Measurements from ENCODE around the gene MAD1L1.

DNA sequence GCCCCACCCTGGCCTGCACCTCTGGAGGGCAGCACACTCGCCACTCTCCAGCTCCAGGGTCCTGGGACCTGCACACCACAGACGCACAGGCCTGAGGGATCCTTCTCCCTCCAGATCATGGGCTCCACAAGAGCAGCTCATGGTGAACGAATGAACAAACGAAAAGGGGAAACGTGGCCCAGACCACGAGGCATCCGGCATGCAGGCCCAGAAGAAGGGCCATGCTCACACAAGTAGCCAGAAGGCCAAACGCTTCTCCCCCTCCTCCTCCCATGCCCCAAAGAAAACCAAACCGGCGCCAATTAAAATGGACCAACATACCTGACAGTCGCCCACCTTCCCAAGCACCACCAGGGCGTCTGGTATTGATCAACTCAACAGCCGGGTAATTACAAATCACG lies 30.4 kb downstream of the MAD1L1 start:
- TF ChIP-seq CTCF (conservative IDR thresholded peaks at IDR 0.05) (no peak), EZH2 (IDR thresholded peaks at IDR 0.05; ENCODE audit: low read depth) (no peak)

Data from PC-9 (cell line).